Right ventricle myocardium inferior (tissue), 1 donor: ENCODE data around the gene CITED2. TPM values are rescaled to one million over a fixed set of nuclear protein-coding genes. Genes with fewer than 3 reads are reported as not detected.

ENCODE experiments used
- ATAC-seq: fragments of 200-7000 bp; cut with Tn5 transposase; one replicate; pipeline ENCODE4 v1.9.1; 2020; ENCODE audit warnings: mild to moderate bottlenecking, moderate library complexity
- DNase-seq: peaks from one replicate; pipeline ENCODE4 v3.0.0; 2021; ENCODE audit errors: missing footprints
- intact Hi-C: fragments of 100-400 bp; cut with DNase I; formaldehyde crosslinking; loops from one replicate; pipeline ENCODE4 v1.11.0; 2022
- total RNA-seq: library from RNA; stranded (reverse); fragmentation: NEBNext Ultra II Directional; extraction: Animal tissue kit (Norgen Biotek cat#: 25700); gene quantifications from one replicate; pipeline ENCODE4 v1.2.1, GENCODE V29; 2021
- donor health status: DM: no; HTN: yes; CAD: no; lungs with severe emphysema.

Gene CITED2
- total RNA-seq, 1 donor from 2014 or later: 143 TPM

- DNase-seq (no peak), ATAC-seq (no peak)
- intact Hi-C loops: no loop called here
Measured at GRCh38 chr6:139343052-139343750, 31.2 kb downstream of the CITED2 start.

- no peak for DNase-seq
- ATAC-seq: no peak
- intact Hi-C loops: no loop called here
Measured at GRCh38 chr6:139341060-139341459, 33.4 kb downstream of the CITED2 start.

- DNase-seq: no peak
- intact Hi-C loops: no loop called here
- ATAC-seq: peak; percentile 79
Measured at GRCh38 chr6:139338795-139339194, 35.7 kb downstream of the CITED2 start.

- intact Hi-C loops: no loop called here
- no peak for DNase-seq
- no peak for ATAC-seq
Measured at GRCh38 chr6:139337830-139338229, 36.6 kb downstream of the CITED2 start.

GRCh38 chr6:139337001-139337400 is 37.4 kb downstream of the CITED2 start:
- intact Hi-C loops: no loop called here
- no peak for DNase-seq
- ATAC-seq: no peak

GRCh38 chr6:139336488-139336887 is 38.0 kb downstream of the CITED2 start:
- DNase-seq (no peak), ATAC-seq (no peak)
- intact Hi-C loops: no loop called here

GRCh38 chr6:139335447-139336210 is 38.8 kb downstream of the CITED2 start:
- ATAC-seq: no peak
- DNase-seq: no peak
- intact Hi-C loops: no loop called here

GRCh38 chr6:139334806-139335446 is 39.5 kb downstream of the CITED2 start:
- peak; percentile 79 for ATAC-seq
- DNase-seq: no peak
- intact Hi-C loops: no loop called here

GRCh38 chr6:139330826-139331500 is 43.5 kb downstream of the CITED2 start:
- intact Hi-C loops: no loop called here
- DNase-seq (no peak), ATAC-seq (no peak)

GRCh38 chr6:139330306-139330705 is 44.1 kb downstream of the CITED2 start:
- ATAC-seq (no peak), DNase-seq (no peak)
- intact Hi-C loops: no loop called here

- intact Hi-C loops: no loop called here
Measured at GRCh38 chr6:139329224-139329623, 45.2 kb downstream of the CITED2 start.

GRCh38 chr6:139327038-139327437 is 47.4 kb downstream of the CITED2 start:
- intact Hi-C loops: no loop called here
- ATAC-seq: no peak
- no peak for DNase-seq

More at GRCh38 chr6:139329224-139329623, 45.2 kb downstream of the CITED2 start:
- DNase-seq (no peak), ATAC-seq (no peak)

GRCh38 chr6:139325686-139326085 is 48.8 kb downstream of the CITED2 start:
- ATAC-seq (no peak), DNase-seq (no peak)
- intact Hi-C loops: no loop called here

- no peak for DNase-seq
- intact Hi-C loops: no loop called here
- ATAC-seq: no peak
Measured at GRCh38 chr6:139325125-139325524, 49.3 kb downstream of the CITED2 start.

- ATAC-seq: no peak
- DNase-seq: no peak
- intact Hi-C loops: no loop called here
Measured at GRCh38 chr6:139324301-139324555, 50.2 kb downstream of the CITED2 start.

- DNase-seq (peak; percentile 79), ATAC-seq (peak; percentile 76)
- intact Hi-C loops: no loop called here
Measured at GRCh38 chr6:139323511-139324300, 50.7 kb downstream of the CITED2 start.
